GM12878 (cell line): ENCODE results near the gene SEC24A. TPM values are rescaled to one million over a fixed set of nuclear protein-coding genes. Genes with fewer than 3 reads are reported as not detected.
A peak's percentile ranks its signal among the peaks of the same experiment; 100 is the strongest.

Experiments used
- ATAC-seq: fragments of 200-7000 bp; cut with Tn5 transposase; 3 replicates; pipeline ENCODE4 v1.9.1; 2020; ENCODE audit warnings: mild to moderate bottlenecking, moderate library complexity
- BruUV-seq: library from RNA; stranded (reverse); fragments of 400-500 nt; replicated peaks from 2 replicates; lab custom pipeline; 2021; lab: Mats Ljungman, UMichigan
- CTCF ChIA-PET: fragments of 300-600 bp; sonication (Branson Sonifier 250); formaldehyde crosslinking; extraction: SDS; loops from one replicate; lab custom pipeline; 2021; ENCODE audit warnings: inconsistent platforms; lab: Yijun Ruan, JAX
- POLR2A ChIA-PET: fragments of 350-600 bp; formaldehyde crosslinking; extraction: SDS; loops from one replicate; lab custom pipeline; 2021; ENCODE audit warnings: inconsistent platforms; lab: Charles Lee
- RAD21 ChIA-PET: fragments of 300-600 bp; sonication (Branson Sonifier 250); formaldehyde crosslinking; loops from one replicate; lab custom pipeline; 2023; ENCODE audit warnings: antibody characterized with exemption; ENCODE audit not compliant: unreplicated experiment; lab: Charles Lee
- SMC1A ChIA-PET: fragments of 300-600 bp; sonication (Branson Sonifier 250); formaldehyde crosslinking; loops from one replicate; lab custom pipeline; 2023; ENCODE audit not compliant: unreplicated experiment, uncharacterized antibody; lab: Charles Lee
- DNase-seq: peaks from one replicate; pipeline ENCODE4 v3.0.0-alpha.2; 2011; ENCODE audit warnings: low read depth, low spot score
- FAIRE-seq: peaks from 3 replicates; lab custom pipeline; 2011; peaks lifted over from hg19 to GRCh38; lab: Jason Lieb, UNC
- H2AFZ ChIP-seq: 2 replicates; pipeline ENCODE4 v1.6.0; 2011; ENCODE audit warnings: low read depth, low read length, control low read depth; ENCODE audit not compliant: control insufficient read depth
- H3K27ac ChIP-seq: 2 replicates; pipeline ENCODE4 v1.5.1; 2011; ENCODE audit warnings: control low read depth; ENCODE audit not compliant: control insufficient read depth, insufficient read depth
- H3K27me3 ChIP-seq, 2 experiments: replicated peaks in 1 of 2; 2 replicates each; pipeline versions ENCODE4 v1.6.0 to v1.6.1; 2011; ENCODE audit warnings: low read length in 1 of 2; ENCODE audit not compliant: control insufficient read depth in 2 of 2, insufficient read depth in 2 of 2
- H3K36me3 ChIP-seq, 2 experiments: 2 replicates each; pipeline ENCODE4 v1.5.1; 2011; ENCODE audit warnings: low read length in 1 of 2; ENCODE audit not compliant: control insufficient read depth in 2 of 2, insufficient read depth in 2 of 2
- H3K4me1 ChIP-seq: 2 replicates; pipeline ENCODE4 v1.6.1; 2011; ENCODE audit warnings: mild to moderate bottlenecking, low read length, moderate library complexity, mixed read lengths; ENCODE audit not compliant: control insufficient read depth, insufficient read depth
- H3K4me2 ChIP-seq: 2 replicates; pipeline ENCODE4 v1.6.0; 2011; ENCODE audit warnings: control low read depth; ENCODE audit not compliant: control insufficient read depth, insufficient read depth
- H3K4me3 ChIP-seq: fragments of 200-600 bp; sonication (generic); 2 replicates; pipeline ENCODE4 v1.5.1; 2016
- H3K79me2 ChIP-seq: 2 replicates; pipeline ENCODE4 v1.6.0; 2011; ENCODE audit warnings: low read length; ENCODE audit not compliant: control insufficient read depth, insufficient read depth
- H3K9ac ChIP-seq: 2 replicates; pipeline ENCODE4 v1.8.0; 2011; ENCODE audit warnings: low read length, control low read depth, mixed read lengths; ENCODE audit not compliant: control insufficient read depth, insufficient read depth
- H3K9me3 ChIP-seq: replicated peaks from 3 replicates; pipeline ENCODE4 v1.5.1; 2011; ENCODE audit warnings: mild to moderate bottlenecking, low read length; ENCODE audit not compliant: control insufficient read depth, insufficient read depth
- H4K20me1 ChIP-seq: 2 replicates; pipeline ENCODE4 v1.6.0; 2011; ENCODE audit not compliant: control insufficient read depth, insufficient read depth
- BRCA1 ChIP-seq: IDR thresholded peaks from 2 replicates; pipeline ENCODE4 v1.6.1; 2011; ENCODE audit warnings: low read depth, low read length, improper control_type of control experiment
- DPF2 ChIP-seq: fragments of 450-650 bp; IDR thresholded peaks from 2 replicates; pipeline ENCODE4 v1.6.1; 2017; ENCODE audit warnings: mild to moderate bottlenecking
- ETV6 ChIP-seq, 2 experiments: fragments of 450-650 bp in 1 of 2; IDR thresholded peaks in 1 of 2; conservative IDR thresholded peaks in 1 of 2; 2 replicates each; pipeline ENCODE4 v1.6.1; 2014; ENCODE audit warnings: antibody characterized with exemption in 1 of 2, borderline replicate concordance in 1 of 2, low read depth in 1 of 2, mild to moderate bottlenecking in 1 of 2, moderate library complexity in 1 of 2
- IKZF2 ChIP-seq, 2 experiments: fragments of 450-650 bp; IDR thresholded peaks; 2 replicates each; pipeline ENCODE4 v1.6.1; 2017; ENCODE audit warnings: mild to moderate bottlenecking in 2 of 2, moderate library complexity in 2 of 2
- RUNX3 ChIP-seq: IDR thresholded peaks from 2 replicates; pipeline ENCODE4 v1.6.1; 2012; ENCODE audit warnings: low read length, inconsistent platforms
- YY1 ChIP-seq: IDR thresholded peaks from 2 replicates; pipeline ENCODE4 v1.6.1; 2011; ENCODE audit warnings: low read depth, mild to moderate bottlenecking, low read length
- ZNF622 ChIP-seq: fragments of 450-650 bp; IDR thresholded peaks from 2 replicates; pipeline ENCODE4 v1.6.1; 2017; ENCODE audit warnings: mild to moderate bottlenecking, inconsistent platforms
- WGBS: methylation state at CpG from one replicate; pipeline ENCODE4 v1.1.6; 2016; ENCODE audit warnings: low lambda C conversion rate; ENCODE audit not compliant: insufficient replicate concordance, insufficient coverage; ENCODE audit errors: missing lambda C conversion rate; 5-methylcytosine and 5-hydroxymethylcytosine counted together
- in situ Hi-C: fragments of 300-500 bp; cut with MboI; formaldehyde crosslinking; loops from 9 replicates; pipeline ENCODE4 v1.14.3; 2018; ENCODE audit warnings: mixed read lengths
- intact Hi-C: fragments of 100-400 bp; cut with micrococcal nuclease; formaldehyde crosslinking; loops from one replicate; pipeline ENCODE4 v1.14.2; 2022; ENCODE audit not compliant: unreplicated experiment
- polyA plus RNA-seq, 11 experiments: library from polyadenylated mRNA; depleted of rRNA in 4 of 11; unstranded in 6 of 11; stranded (reverse) in 5 of 11; fragments of >200 nt; fragmentation: Nextera tagmentation in 4 of 11; fragmentation: Illumina TruSeq in 1 of 11; extraction: Ambion mirVana in 4 of 11; extraction: Trizol in 1 of 11; gene quantifications; 1 replicate in 1 of 11; 2 replicates in 10 of 11; pipeline versions ENCODE4 v1.2.1 to v1.2.3, GENCODE V29; 2011 to 2016; ENCODE audit warnings: inconsistent platforms in 2 of 11, missing spikeins in 2 of 11, low read depth in 1 of 11
- total RNA-seq, 4 experiments: library from RNA; depleted of rRNA in 3 of 4; stranded (reverse); fragments of >200 nt in 3 of 4; fragmentation: Illumina TruSeq in 1 of 4; extraction: Trizol in 1 of 4; gene quantifications; 2 replicates each; pipeline versions ENCODE4 v1.2.1 to v1.2.3, GENCODE V29; 2013 to 2021
- TF ChIP-seq, protein P1 (sequence below): fragments of 450-650 bp; IDR thresholded peaks from 2 replicates; pipeline ENCODE4 v1.6.1; 2014; ENCODE audit warnings: mild to moderate bottlenecking
- TF ChIP-seq, protein P2 (sequence below): fragments of 450-650 bp; IDR thresholded peaks from 2 replicates; pipeline ENCODE4 v1.6.1; 2017; ENCODE audit warnings: mild to moderate bottlenecking

Gene SEC24A
- total and polyA plus RNA-seq, 10 of the 15 experiments (the other 5 are each of a cell fraction or from before 2014, with no cell fraction given), result 7.1 to 52.2 (median 22.8) TPM

DNA sequence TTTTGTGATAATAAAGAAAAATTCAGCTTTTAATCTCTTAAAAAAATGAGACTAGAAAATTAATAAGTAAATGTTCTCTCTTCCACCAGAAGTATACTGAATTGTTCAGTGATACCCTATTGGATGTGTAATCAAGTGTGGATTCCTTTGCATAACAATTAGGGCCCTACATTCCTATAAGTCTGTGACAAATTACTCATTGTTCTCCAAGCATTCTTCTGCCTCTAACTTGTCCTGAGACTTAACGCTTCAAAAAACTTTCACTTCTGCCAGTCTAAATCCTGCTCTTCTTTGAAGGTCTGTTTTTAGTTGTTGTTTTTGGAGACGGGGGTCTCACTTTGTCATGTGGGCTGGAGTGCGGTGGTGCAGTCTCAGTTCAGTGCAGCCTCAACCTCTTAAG lies 100.8 kb downstream of the SEC24A start:
- Histone ChIP-seq H3K9ac (no peak overlapping the region), H3K79me2 (no peaks in the 10 kb centered on the region), H3K27me3 (no peaks in the 10 kb centered on the region), H3K4me1 (no peaks in the 10 kb centered on the region), H3K27ac (no peak overlapping the region), H4K20me1 (no peaks in the 10 kb centered on the region), H3K4me2 (no peak overlapping the region), H3K4me3 (no peak overlapping the region), H3K9me3 (no peaks in the 10 kb centered on the region), H3K36me3 (no peaks in the 10 kb centered on the region; a peak in 2 of 4 replicates), H2AFZ (no peak overlapping the region)
- 30% methylated on average over 3 of the region's 3 CpGs for WGBS
- DNase-seq (no peak), ATAC-seq (no peak), FAIRE-seq (no peak)
- CTCF ChIA-PET, result interaction anchor here (0.6 to 0.9 kb wide), 3 partner anchors 10 to 44 kb away, joined by 3 to 4 read pairs (median 4); partner anchors contain the start of gene CAMLG
- TF ChIP-seq, protein P1, sequence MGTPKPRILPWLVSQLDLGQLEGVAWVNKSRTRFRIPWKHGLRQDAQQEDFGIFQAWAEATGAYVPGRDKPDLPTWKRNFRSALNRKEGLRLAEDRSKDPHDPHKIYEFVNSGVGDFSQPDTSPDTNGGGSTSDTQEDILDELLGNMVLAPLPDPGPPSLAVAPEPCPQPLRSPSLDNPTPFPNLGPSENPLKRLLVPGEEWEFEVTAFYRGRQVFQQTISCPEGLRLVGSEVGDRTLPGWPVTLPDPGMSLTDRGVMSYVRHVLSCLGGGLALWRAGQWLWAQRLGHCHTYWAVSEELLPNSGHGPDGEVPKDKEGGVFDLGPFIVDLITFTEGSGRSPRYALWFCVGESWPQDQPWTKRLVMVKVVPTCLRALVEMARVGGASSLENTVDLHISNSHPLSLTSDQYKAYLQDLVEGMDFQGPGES, result no peak
- TF ChIP-seq RUNX3, result 0 out of 2 replicates have a peak, but pooled peaks have one; percentile 18
- POLR2A ChIA-PET, result no interaction called here
- RAD21 ChIA-PET, result no interaction called here
- intact Hi-C loops (no loop called here), in situ Hi-C loops (loop anchor here (25.0 kb wide), 1 partner anchor 438 kb away; no protein-coding TSS in a partner anchor)
- no TSS peak for BruUV-seq
- SMC1A ChIA-PET, result interaction anchor here (0.7 kb wide), 1 partner anchor 13 kb away, joined by 3 read pairs; no protein-coding TSS in a partner anchor

DNA sequence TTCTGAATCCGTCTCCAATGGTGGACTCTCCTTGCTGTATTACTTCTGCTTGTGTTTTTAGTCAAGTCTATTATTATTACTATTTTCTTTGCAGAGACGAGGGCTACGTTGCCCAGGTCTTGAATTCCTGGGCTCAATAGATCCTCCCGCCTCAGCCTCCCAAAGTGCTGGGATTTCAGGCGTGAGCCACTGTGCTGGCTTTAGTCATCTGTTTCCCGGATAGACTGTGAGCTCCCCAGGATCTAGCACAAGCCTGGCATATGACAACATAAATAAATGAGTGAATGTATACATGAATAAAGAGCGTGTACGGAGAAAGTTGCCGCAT lies 109.6 kb downstream of the SEC24A start:
- BruUV-seq, result no TSS peak
- intact Hi-C loops, result loop anchor here (1.0 kb wide), 1 partner anchor 20 kb away; the partner anchor contains the start of gene CAMLG

More for the DNA sequence above, 109.6 kb downstream of the SEC24A start:
- TF ChIP-seq BRCA1 (no peak), ZNF622 (no peak), DPF2 (no peak), ETV6 (conservative IDR thresholded peaks at IDR 0.05 in 1 of 2, IDR thresholded peaks at IDR 0.05 in 1 of 2; ENCODE audit: borderline replicate concordance in 1 of 2, low read depth in 1 of 2) (no peak), IKZF2 (IDR thresholded peaks at IDR 0.05) (no peak), YY1 (no peak)
- TF ChIP-seq, protein P2, sequence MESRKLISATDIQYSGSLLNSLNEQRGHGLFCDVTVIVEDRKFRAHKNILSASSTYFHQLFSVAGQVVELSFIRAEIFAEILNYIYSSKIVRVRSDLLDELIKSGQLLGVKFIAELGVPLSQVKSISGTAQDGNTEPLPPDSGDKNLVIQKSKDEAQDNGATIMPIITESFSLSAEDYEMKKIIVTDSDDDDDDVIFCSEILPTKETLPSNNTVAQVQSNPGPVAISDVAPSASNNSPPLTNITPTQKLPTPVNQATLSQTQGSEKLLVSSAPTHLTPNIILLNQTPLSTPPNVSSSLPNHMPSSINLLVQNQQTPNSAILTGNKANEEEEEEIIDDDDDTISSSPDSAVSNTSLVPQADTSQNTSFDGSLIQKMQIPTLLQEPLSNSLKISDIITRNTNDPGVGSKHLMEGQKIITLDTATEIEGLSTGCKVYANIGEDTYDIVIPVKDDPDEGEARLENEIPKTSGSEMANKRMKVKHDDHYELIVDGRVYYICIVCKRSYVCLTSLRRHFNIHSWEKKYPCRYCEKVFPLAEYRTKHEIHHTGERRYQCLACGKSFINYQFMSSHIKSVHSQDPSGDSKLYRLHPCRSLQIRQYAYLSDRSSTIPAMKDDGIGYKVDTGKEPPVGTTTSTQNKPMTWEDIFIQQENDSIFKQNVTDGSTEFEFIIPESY, result no peak
- H4K20me1 ChIP-seq, result no peaks in the 10 kb centered on the region
- DNase-seq (no peak), ATAC-seq (no peak), FAIRE-seq (no peak)
- in situ Hi-C loops, result no loop called here
- CTCF ChIA-PET, result interaction anchor here (0.9 to 5.8 kb wide), 11 partner anchors 12 to 171 kb away, joined by 4 to 71 read pairs (median 5); partner anchors contain the start of genes C5orf24, CAMLG and PCBD2
- H3K4me3 ChIP-seq, result peak overlapping the region; percentile 82
- no peaks in the 10 kb centered on the region for H3K9me3 ChIP-seq
- peak overlapping the region; percentile 71; the same call in 1 of the 2 replicates for H3K9ac ChIP-seq
- peak overlapping the region; percentile 88 for H3K4me2 ChIP-seq
- peaks cover 40% of the 10 kb centered on the region for H3K79me2 ChIP-seq
- H2AFZ ChIP-seq, result peak overlapping the region; percentile 96
- POLR2A ChIA-PET, result interaction anchor here (0.6 to 4.3 kb wide), 6 partner anchors 12 to 147 kb away, joined by 3 to 23 read pairs (median 4); partner anchors contain the start of genes CAMLG and PCBD2
- no peaks in the 10 kb centered on the region for H3K27me3 ChIP-seq
- RAD21 ChIA-PET, result interaction anchor here (1.0 to 3.6 kb wide), 4 partner anchors 19 to 147 kb away, joined by 3 to 24 read pairs (median 10); partner anchors contain the start of genes C5orf24, CAMLG and PCBD2
- SMC1A ChIA-PET, result interaction anchor here (0.6 to 3.1 kb wide), 4 partner anchors 18 to 150 kb away, joined by 3 to 28 read pairs (median 4); partner anchors contain the start of gene CAMLG
- no peak overlapping the region; the same call in 1 of the 2 replicates for H3K27ac ChIP-seq
- H3K36me3 ChIP-seq, result no peaks in the 10 kb centered on the region; a peak in 1 of 4 replicates
- 0% methylated on average over 9 of the region's 9 CpGs for WGBS
- no peaks in the 10 kb centered on the region; the same call in 1 of the 2 replicates for H3K4me1 ChIP-seq
